IMR-90 (cell line): ENCODE measurements around the gene DLG4. TPM values are rescaled to one million over a fixed set of nuclear protein-coding genes. Genes with fewer than 3 reads are reported as not detected.

Experiments used
- ATAC-seq: fragments of 200-7000 bp; cut with Tn5 transposase; 2 replicates; pipeline ENCODE4 v1.9.1; 2020; ENCODE audit warnings: low read depth, mild to moderate bottlenecking, moderate library complexity
- BruUV-seq: library from RNA; stranded (reverse); fragments of 400-500 nt; replicated peaks from 2 replicates; lab custom pipeline; 2021; lab: Mats Ljungman, UMichigan
- CTCF ChIA-PET: fragments of 300-600 bp; formaldehyde crosslinking; extraction: SDS; loops from one replicate; lab custom pipeline; 2021; ENCODE audit warnings: antibody characterized with exemption; lab: Yijun Ruan, JAX
- POLR2A ChIA-PET: fragments of 300-600 bp; sonication (Branson Sonifier 250); formaldehyde crosslinking; loops from one replicate; lab custom pipeline; 2022; ENCODE audit warnings: antibody characterized with exemption; ENCODE audit not compliant: unreplicated experiment; lab: Charles Lee
- DNase-seq: peaks from one replicate; pipeline ENCODE4 v3.0.0; 2013
- H2AFZ ChIP-seq: replicated peaks from 2 replicates; pipeline ENCODE3; 2013; ENCODE audit warnings: low read length, mild to moderate bottlenecking; ENCODE audit not compliant: poor library complexity
- H2AK5ac ChIP-seq: 2 replicates; pipeline ENCODE4 v1.6.1; 2013; ENCODE audit warnings: low read depth, low read length, inconsistent platforms
- H2AK9ac ChIP-seq: replicated peaks from 2 replicates; pipeline ENCODE3; 2013; ENCODE audit warnings: mild to moderate bottlenecking, low read depth, low read length, moderate library complexity; ENCODE audit not compliant: poor library complexity
- H2BK120ac ChIP-seq: 2 replicates; pipeline ENCODE4 v1.6.1; 2013; ENCODE audit warnings: low read depth, low read length, inconsistent platforms
- H2BK15ac ChIP-seq: 3 replicates; pipeline ENCODE4 v1.6.1; 2013; ENCODE audit warnings: low read depth, low read length, inconsistent platforms
- H2BK20ac ChIP-seq: 2 replicates; pipeline ENCODE4 v1.6.1; 2013; ENCODE audit warnings: low read depth, mild to moderate bottlenecking, inconsistent platforms, low read length, moderate library complexity
- H2BK5ac ChIP-seq: 2 replicates; pipeline ENCODE4 v1.6.1; 2013; ENCODE audit warnings: mild to moderate bottlenecking, low read depth, low read length, inconsistent platforms; ENCODE audit not compliant: poor library complexity, severe bottlenecking
- H3K14ac ChIP-seq: replicated peaks from 2 replicates; pipeline ENCODE4 v1.6.1; 2013; ENCODE audit warnings: low read depth, low read length, inconsistent platforms
- H3K18ac ChIP-seq: 2 replicates; pipeline ENCODE4 v1.6.1; 2013; ENCODE audit warnings: low read depth, low read length, control low read depth
- H3K23ac ChIP-seq: 2 replicates; pipeline ENCODE4 v1.6.1; 2013; ENCODE audit warnings: low read depth, low read length, inconsistent platforms
- H3K27ac ChIP-seq: 2 replicates; pipeline ENCODE4 v1.5.1; 2013; ENCODE audit warnings: mild to moderate bottlenecking, control low read depth, low read length; ENCODE audit not compliant: insufficient read depth
- H3K27me3 ChIP-seq: 2 replicates; pipeline ENCODE4 v1.6.1; 2013; ENCODE audit warnings: low read length; ENCODE audit not compliant: control insufficient read depth, insufficient read depth
- H3K36me3 ChIP-seq: 2 replicates; pipeline ENCODE4 v1.6.1; 2013; ENCODE audit warnings: low read length, mixed read lengths; ENCODE audit not compliant: control insufficient read depth, insufficient read depth
- H3K4ac ChIP-seq: 2 replicates; pipeline ENCODE4 v1.6.1; 2013; ENCODE audit warnings: low read depth, low read length, inconsistent platforms
- H3K4me1 ChIP-seq: 2 replicates; pipeline ENCODE4 v1.6.1; 2013; ENCODE audit warnings: low read length, mixed read lengths; ENCODE audit not compliant: control insufficient read depth, insufficient read depth
- H3K4me2 ChIP-seq: 2 replicates; pipeline ENCODE4 v1.6.1; 2013; ENCODE audit warnings: low read depth, mild to moderate bottlenecking, control low read depth, low read length, moderate library complexity
- H3K4me3 ChIP-seq: 2 replicates; pipeline ENCODE4 v1.5.1; 2013; ENCODE audit warnings: low read depth, mild to moderate bottlenecking, control low read depth, low read length, moderate library complexity; ENCODE audit not compliant: insufficient read depth
- H3K56ac ChIP-seq: 2 replicates; pipeline ENCODE4 v1.6.1; 2013; ENCODE audit warnings: low read length, inconsistent platforms; ENCODE audit not compliant: insufficient read depth; ENCODE audit errors: extremely low read depth
- H3K79me1 ChIP-seq, 2 experiments: 2 replicates each; pipeline ENCODE4 v1.6.1; 2013; ENCODE audit warnings: low read length in 2 of 2, inconsistent platforms in 1 of 2, low read depth in 1 of 2
- H3K9ac ChIP-seq: 2 replicates; pipeline ENCODE4 v1.6.1; 2013; ENCODE audit warnings: low read depth, low read length, control low read depth
- H3K9me1 ChIP-seq: 2 replicates; pipeline ENCODE4 v1.6.1; 2013; ENCODE audit warnings: low read length, inconsistent platforms; ENCODE audit not compliant: insufficient read depth
- H3K9me3 ChIP-seq: 2 replicates; pipeline ENCODE4 v1.6.1; 2013; ENCODE audit warnings: low read length; ENCODE audit not compliant: control insufficient read depth, insufficient read depth
- H4K20me1 ChIP-seq: 2 replicates; pipeline ENCODE4 v1.6.1; 2013; ENCODE audit warnings: low read length, inconsistent platforms; ENCODE audit not compliant: insufficient read depth
- H4K5ac ChIP-seq: 2 replicates; pipeline ENCODE4 v1.6.1; 2013; ENCODE audit warnings: mild to moderate bottlenecking, low read depth, low read length, control low read depth
- H4K8ac ChIP-seq, 2 experiments: 2 replicates each; pipeline ENCODE4 v1.6.1; 2013; ENCODE audit warnings: low read depth in 2 of 2, low read length in 2 of 2, control low read depth in 1 of 2, inconsistent platforms in 1 of 2
- H4K91ac ChIP-seq: 2 replicates; pipeline ENCODE4 v1.6.1; 2013; ENCODE audit warnings: low read depth, low read length, inconsistent platforms; ENCODE audit not compliant: insufficient read depth
- BHLHE40 ChIP-seq: fragments of 150-350 bp; IDR thresholded peaks from 2 replicates; pipeline ENCODE4 v1.6.1; 2016; ENCODE audit warnings: mild to moderate bottlenecking, low read depth, low read length
- CEBPB ChIP-seq: IDR thresholded peaks from 2 replicates; pipeline ENCODE4 v1.6.1; 2012; ENCODE audit warnings: low read depth, low read length, improper control_type of control experiment
- CTCF ChIP-seq: conservative IDR thresholded peaks from 2 replicates; pipeline ENCODE4 v1.5.1; 2012; ENCODE audit warnings: mild to moderate bottlenecking, low read depth, low read length, improper control_type of control experiment
- ELK1 ChIP-seq: fragments of 150-350 bp; IDR thresholded peaks from 2 replicates; pipeline ENCODE4 v1.6.1; 2016; ENCODE audit warnings: low read depth, mild to moderate bottlenecking, low read length, moderate library complexity, borderline replicate concordance
- MAFK ChIP-seq: IDR thresholded peaks from 2 replicates; pipeline ENCODE4 v1.6.1; 2012; ENCODE audit warnings: low read depth, low read length, improper control_type of control experiment
- MAZ ChIP-seq: IDR thresholded peaks from 2 replicates; pipeline ENCODE4 v1.6.1; 2012; ENCODE audit warnings: low read depth, mild to moderate bottlenecking, low read length, improper control_type of control experiment, moderate library complexity, borderline replicate concordance
- RAD21 ChIP-seq: IDR thresholded peaks from 2 replicates; pipeline ENCODE4 v1.6.1; 2012; ENCODE audit warnings: low read length, improper control_type of control experiment
- RCOR1 ChIP-seq: IDR thresholded peaks from 2 replicates; pipeline ENCODE4 v1.6.1; 2012; ENCODE audit warnings: mild to moderate bottlenecking, low read length, improper control_type of control experiment; ENCODE audit not compliant: insufficient replicate concordance
- RFX5 ChIP-seq: IDR thresholded peaks from 2 replicates; pipeline ENCODE4 v1.8.0; 2012; ENCODE audit warnings: low read depth, mild to moderate bottlenecking, low read length, moderate library complexity
- SMC3 ChIP-seq: fragments of 150-350 bp; IDR thresholded peaks from 2 replicates; pipeline ENCODE4 v1.6.1; 2016; ENCODE audit warnings: low read depth, mild to moderate bottlenecking, antibody characterized with exemption, low read length, moderate library complexity
- WGBS, 2 experiments: methylation state at CpG; one replicate each; pipeline versions ENCODE4 v1.1.5 to v1.1.7; 2013; ENCODE audit warnings: missing lambda C conversion rate in 2 of 2; ENCODE audit not compliant: insufficient read length in 1 of 2; ENCODE audit errors: extremely low coverage in 2 of 2; 5-methylcytosine and 5-hydroxymethylcytosine counted together
- dilution Hi-C: fragments of 300-500 bp; cut with HindIII; formaldehyde crosslinking; loops from one replicate; pipeline ENCODE4 v1.14.3; 2018; ENCODE audit warnings: low sequenced_read_pairs; ENCODE audit not compliant: unreplicated experiment
- in situ Hi-C: fragments of 300-500 bp; cut with MboI; formaldehyde crosslinking; loops from 3 replicates; pipeline ENCODE4 v1.14.3; 2019; ENCODE audit warnings: low sequenced_read_pairs, inconsistent platforms, mixed read lengths
- intact Hi-C: fragments of 100-400 bp; cut with micrococcal nuclease; formaldehyde crosslinking; loops from 2 replicates; pipeline ENCODE4 v1.10.0; 2022
- polyA plus RNA-seq, 3 experiments: library from polyadenylated mRNA; depleted of rRNA; stranded (reverse); fragments of >200 nt; gene quantifications; 2 replicates each; pipeline ENCODE4 v1.2.3, GENCODE V29; 2012; ENCODE audit warnings: low replicate concordance in 1 of 3
- total RNA-seq: library from RNA; depleted of rRNA; stranded (reverse); fragments of >200 nt; gene quantifications from 2 replicates; pipeline ENCODE4 v1.2.3, GENCODE V29; 2012
- TF ChIP-seq, protein P1 (sequence below): fragments of 150-350 bp; IDR thresholded peaks from 2 replicates; pipeline ENCODE4 v1.6.1; 2017; ENCODE audit warnings: mild to moderate bottlenecking, antibody characterized with exemption, low read length, low read depth

Gene DLG4
- total and polyA plus RNA-seq, 2 of the 4 experiments (the other 2 are of a cell fraction): 8.2 to 30.5 TPM

- no peak overlapping the region for H2AK9ac ChIP-seq
- H4K91ac ChIP-seq: no peak overlapping the region
- H2AFZ ChIP-seq: no peak overlapping the region
- no peaks in the 10 kb centered on the region; the same call in 1 of the 2 replicates for H3K9me1 ChIP-seq
- no peak overlapping the region for H3K23ac ChIP-seq
- H3K4me3 ChIP-seq: no peak overlapping the region
- H3K9ac ChIP-seq: no peak overlapping the region
- no peak overlapping the region for H3K27ac ChIP-seq
- no peak overlapping the region for H2BK15ac ChIP-seq
- no peak overlapping the region for H2BK5ac ChIP-seq
- dilution Hi-C loops: no loop called here
- intact Hi-C loops: no loop called here
- TF ChIP-seq BHLHE40: no peak
- no peak for TF ChIP-seq RAD21
- TF ChIP-seq MAFK: no peak
- TF ChIP-seq, protein P1, sequence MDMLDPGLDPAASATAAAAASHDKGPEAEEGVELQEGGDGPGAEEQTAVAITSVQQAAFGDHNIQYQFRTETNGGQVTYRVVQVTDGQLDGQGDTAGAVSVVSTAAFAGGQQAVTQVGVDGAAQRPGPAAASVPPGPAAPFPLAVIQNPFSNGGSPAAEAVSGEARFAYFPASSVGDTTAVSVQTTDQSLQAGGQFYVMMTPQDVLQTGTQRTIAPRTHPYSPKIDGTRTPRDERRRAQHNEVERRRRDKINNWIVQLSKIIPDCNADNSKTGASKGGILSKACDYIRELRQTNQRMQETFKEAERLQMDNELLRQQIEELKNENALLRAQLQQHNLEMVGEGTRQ: no peak
- no peak for TF ChIP-seq MAZ
- no peak for TF ChIP-seq CEBPB
- no peak for TF ChIP-seq RCOR1
- TF ChIP-seq RFX5: no peak
- no peak for TF ChIP-seq ELK1
- no peak for TF ChIP-seq SMC3
- no peak for TF ChIP-seq CTCF
- no peaks in the 10 kb centered on the region for H3K4me1 ChIP-seq
- no peak overlapping the region for H3K14ac ChIP-seq
- H4K8ac ChIP-seq: no peak overlapping the region
- CTCF ChIA-PET: no interaction called here
- H4K5ac ChIP-seq: no peak overlapping the region
- H2BK20ac ChIP-seq: no peak overlapping the region
- H2BK120ac ChIP-seq: no peak overlapping the region
- no TSS peak for BruUV-seq
- H3K56ac ChIP-seq: no peak overlapping the region
- H4K20me1 ChIP-seq: no peaks in the 10 kb centered on the region
- ATAC-seq: no peak
- no peak overlapping the region for H3K4ac ChIP-seq
- H2AK5ac ChIP-seq: no peak overlapping the region
- no peaks in the 10 kb centered on the region for H3K27me3 ChIP-seq
- H3K9me3 ChIP-seq: no peaks in the 10 kb centered on the region
- POLR2A ChIA-PET: no interaction called here
- 80% methylated on average over 1 of the region's 7 CpGs; no CpG with 5 or more reads in 1 of the 2 experiments for WGBS, 2 experiments
- H3K18ac ChIP-seq: no peak overlapping the region
- no peak overlapping the region for H3K4me2 ChIP-seq
- DNase-seq: no peak
- peaks cover 8% of the 10 kb centered on the region for H3K36me3 ChIP-seq
- no peaks in the 10 kb centered on the region; a peak in 1 of 4 replicates for H3K79me1 ChIP-seq
- in situ Hi-C loops: no loop called here
These were observed 36.1 kb downstream of the DLG4 start for GRCh38 chr17:7183433-7184090.
